CD8-positive, alpha-beta memory T cell (primary cell): Measurements from ENCODE around the gene SNTB2. TPM values are rescaled to one million over a fixed set of nuclear protein-coding genes. Genes with fewer than 3 reads are reported as not detected.

ENCODE experiments used
- CTCF ChIA-PET: fragments of 350-600 bp; sonication (Branson Sonifier 250); formaldehyde crosslinking; loops from one replicate; lab custom pipeline; 2021; ENCODE audit warnings: antibody characterized with exemption; lab: Charles Lee
- POLR2A ChIA-PET: fragments of 350-600 bp; sonication (Branson Sonifier 250); formaldehyde crosslinking; loops from one replicate; lab custom pipeline; 2021; ENCODE audit warnings: antibody characterized with exemption; lab: Charles Lee
- DNase-seq, 5 donors: peaks; one replicate each; pipeline versions ENCODE4 v3.0.0 to v3.0.0-alpha.2; 2020 to 2022; ENCODE audit warnings: mixed read lengths in 1 of 5
- H3K27ac ChIP-seq: one replicate; pipeline ENCODE4 v1.7.0; 2013; ENCODE audit warnings: low read depth, mild to moderate bottlenecking, low read length, moderate library complexity
- H3K27me3 ChIP-seq: 2 replicates; pipeline ENCODE4 v1.7.0; 2013; ENCODE audit warnings: low read length, mild to moderate bottlenecking; ENCODE audit not compliant: insufficient read depth, poor library complexity, severe bottlenecking
- H3K36me3 ChIP-seq: 2 replicates; pipeline ENCODE4 v1.7.0; 2013; ENCODE audit warnings: mild to moderate bottlenecking, low read length, moderate library complexity; ENCODE audit not compliant: insufficient read depth
- H3K4me1 ChIP-seq: 2 replicates; pipeline ENCODE4 v1.7.0; 2013; ENCODE audit warnings: mild to moderate bottlenecking, low read length, moderate library complexity; ENCODE audit not compliant: insufficient read depth
- H3K4me3 ChIP-seq: 2 replicates; pipeline ENCODE4 v1.7.0; 2013; ENCODE audit warnings: mild to moderate bottlenecking, low read length
- H3K9me3 ChIP-seq: 2 replicates; pipeline ENCODE4 v1.7.0; 2013; ENCODE audit warnings: mild to moderate bottlenecking, low read length
- H3K27ac Mint-ChIP-seq, 8 donors: one replicate each; pipeline ENCODE4 v1.8.0; 2020 to 2021; ENCODE audit warnings: mixed read lengths in 8 of 8, mild to moderate bottlenecking in 6 of 8, inconsistent platforms in 3 of 8, moderate library complexity in 3 of 8
- H3K27me3 Mint-ChIP-seq, 2 donors: one replicate each; pipeline ENCODE4 v1.8.0; 2020 to 2021; ENCODE audit warnings: mixed read lengths in 2 of 2, mild to moderate bottlenecking in 1 of 2, moderate library complexity in 1 of 2
- H3K36me3 Mint-ChIP-seq, 3 donors: one replicate each; pipeline ENCODE4 v1.8.0; 2020 to 2021; ENCODE audit warnings: mixed read lengths in 3 of 3, inconsistent platforms in 1 of 3, mild to moderate bottlenecking in 1 of 3
- H3K4me1 Mint-ChIP-seq, 3 donors: one replicate each; pipeline ENCODE4 v1.8.0; 2020 to 2021; ENCODE audit warnings: mixed read lengths in 3 of 3, inconsistent platforms in 1 of 3, mild to moderate bottlenecking in 1 of 3
- H3K4me3 Mint-ChIP-seq, 7 donors: one replicate each; pipeline ENCODE4 v1.8.0; 2020 to 2021; ENCODE audit warnings: mixed read lengths in 7 of 7, mild to moderate bottlenecking in 6 of 7, moderate library complexity in 4 of 7, inconsistent platforms in 2 of 7
- H3K9me3 Mint-ChIP-seq, 5 donors: one replicate each; pipeline ENCODE4 v1.8.0; 2020 to 2022; ENCODE audit warnings: mixed read lengths in 5 of 5, mild to moderate bottlenecking in 3 of 5, moderate library complexity in 2 of 5, inconsistent platforms in 1 of 5
- polyA plus RNA-seq: library from polyadenylated mRNA; unstranded; fragments of 300-500 nt; fragmentation: Illumina TruSeq; gene quantifications from one replicate; pipeline ENCODE4 v1.2.3, GENCODE V29; 2021
- total RNA-seq, 2 experiments: library from RNA; stranded (reverse); gene quantifications; one replicate each; pipeline ENCODE4 v1.2.3, GENCODE V29; 2021

SNTB2 gene
- total and polyA plus RNA-seq, 3 experiments from 2014 or later: 13.6 to 28.2 (median 14.9) TPM

- Mint-ChIP-seq H3K4me3 (no peak overlapping the region), H3K27me3 (no peaks in the 10 kb centered on the region), H3K27ac (peak overlapping the region in 4 of 8 donors; percentile 30 to 72 (median 44)), H3K4me1 (peaks cover 19 to 34% (median 28%) of the 10 kb centered on the region in 3 donors), H3K9me3 (no peaks in the 10 kb centered on the region), H3K36me3 (peaks cover 0 to 75% (median 8%) of the 10 kb centered on the region in 3 donors)
- peaks cover 6% of the 10 kb centered on the region for H3K4me1 ChIP-seq
- CTCF ChIA-PET: interaction anchor here (0.9 kb wide), 1 partner anchor 454 kb away, joined by 3 read pairs; no protein-coding TSS in a partner anchor
- H3K9me3 ChIP-seq: no peaks in the 10 kb centered on the region
- H3K4me3 ChIP-seq: no peak overlapping the region
- POLR2A ChIA-PET: no interaction called here
- no peak overlapping the region for H3K27ac ChIP-seq
- peaks cover 51% of the 10 kb centered on the region for H3K36me3 ChIP-seq
- DNase-seq: no peak
- H3K27me3 ChIP-seq: no peaks in the 10 kb centered on the region
These were observed 128.7 kb downstream of the SNTB2 start for GRCh38 chr16:69315486-69316311.

GRCh38 chr16:69316595-69317034, 129.7 kb downstream of the SNTB2 start:
- H3K36me3 ChIP-seq: peaks cover 61% of the 10 kb centered on the region
- no peak overlapping the region for H3K4me3 Mint-ChIP-seq
- no peaks in the 10 kb centered on the region for H3K9me3 ChIP-seq
- no peak for DNase-seq
- H3K9me3 Mint-ChIP-seq: no peaks in the 10 kb centered on the region
- H3K4me1 ChIP-seq: peaks cover 5% of the 10 kb centered on the region
- H3K27ac ChIP-seq: no peak overlapping the region
- no peak overlapping the region for H3K4me3 ChIP-seq
- peaks cover 19 to 33% (median 25%) of the 10 kb centered on the region in 3 donors for H3K4me1 Mint-ChIP-seq
- peaks cover 3 to 83% (median 11%) of the 10 kb centered on the region in 3 donors for H3K36me3 Mint-ChIP-seq
- H3K27me3 ChIP-seq: no peaks in the 10 kb centered on the region
- POLR2A ChIA-PET: no interaction called here
- CTCF ChIA-PET: interaction anchor here (1.0 kb wide), 1 partner anchor 22 kb away, joined by 3 read pairs; no protein-coding TSS in a partner anchor
- H3K27me3 Mint-ChIP-seq: no peaks in the 10 kb centered on the region
- H3K27ac Mint-ChIP-seq: no peak overlapping the region

- POLR2A ChIA-PET: interaction anchor here (0.7 kb wide), 1 partner anchor 10 kb away, joined by 4 read pairs; no protein-coding TSS in a partner anchor
- H3K4me1 Mint-ChIP-seq: peaks cover 9 to 24% (median 14%) of the 10 kb centered on the region in 3 donors
- Histone ChIP-seq H3K27ac (no peak overlapping the region), H3K4me1 (peaks cover 4% of the 10 kb centered on the region), H3K4me3 (no peak overlapping the region), H3K36me3 (peaks cover 68% of the 10 kb centered on the region), H3K9me3 (no peaks in the 10 kb centered on the region), H3K27me3 (no peaks in the 10 kb centered on the region)
- no peaks in the 10 kb centered on the region for H3K9me3 Mint-ChIP-seq
- no peak for DNase-seq
- CTCF ChIA-PET: no interaction called here
- H3K4me3 Mint-ChIP-seq: peak overlapping the region in 1 of 7 donors; percentile 34
- H3K27ac Mint-ChIP-seq: no peak overlapping the region
- H3K27me3 Mint-ChIP-seq: no peaks in the 10 kb centered on the region
- peaks cover 4 to 91% (median 11%) of the 10 kb centered on the region in 3 donors for H3K36me3 Mint-ChIP-seq
These were observed 131.4 kb downstream of the SNTB2 start for GRCh38 chr16:69318177-69318910.

GRCh38 chr16:69318911-69319289, 131.9 kb downstream of the SNTB2 start:
- Histone ChIP-seq H3K4me3 (no peak overlapping the region), H3K9me3 (no peaks in the 10 kb centered on the region), H3K27ac (no peak overlapping the region), H3K27me3 (no peaks in the 10 kb centered on the region), H3K4me1 (no peaks in the 10 kb centered on the region), H3K36me3 (peaks cover 68% of the 10 kb centered on the region)
- H3K4me3 Mint-ChIP-seq: no peak overlapping the region
- POLR2A ChIA-PET: no interaction called here
- peaks cover 4 to 19% (median 8%) of the 10 kb centered on the region in 3 donors for H3K4me1 Mint-ChIP-seq
- DNase-seq: no peak
- no peaks in the 10 kb centered on the region for H3K9me3 Mint-ChIP-seq
- H3K36me3 Mint-ChIP-seq: peaks cover 4 to 91% (median 11%) of the 10 kb centered on the region in 3 donors
- no peaks in the 10 kb centered on the region for H3K27me3 Mint-ChIP-seq
- CTCF ChIA-PET: no interaction called here
- no peak overlapping the region for H3K27ac Mint-ChIP-seq

GRCh38 chr16:69319381-69319780, 132.4 kb downstream of the SNTB2 start:
- Mint-ChIP-seq H3K9me3 (no peaks in the 10 kb centered on the region), H3K36me3 (peaks cover 4 to 91% (median 11%) of the 10 kb centered on the region in 3 donors), H3K27me3 (no peaks in the 10 kb centered on the region), H3K27ac (peak overlapping the region in 2 of 8 donors; percentile 40 to 48), H3K4me3 (no peak overlapping the region), H3K4me1 (peaks cover 1 to 14% (median 3%) of the 10 kb centered on the region in 3 donors)
- H3K4me3 ChIP-seq: no peak overlapping the region
- POLR2A ChIA-PET: no interaction called here
- peaks cover 67% of the 10 kb centered on the region for H3K36me3 ChIP-seq
- CTCF ChIA-PET: no interaction called here
- no peaks in the 10 kb centered on the region for H3K9me3 ChIP-seq
- no peak for DNase-seq
- no peak overlapping the region for H3K27ac ChIP-seq
- no peaks in the 10 kb centered on the region for H3K27me3 ChIP-seq
- no peaks in the 10 kb centered on the region for H3K4me1 ChIP-seq

GRCh38 chr16:69319826-69320739, 133.1 kb downstream of the SNTB2 start:
- no peak overlapping the region for H3K27ac ChIP-seq
- no peak for DNase-seq
- H3K4me1 ChIP-seq: no peaks in the 10 kb centered on the region
- Mint-ChIP-seq H3K27ac (peak overlapping the region in 2 of 8 donors; percentile 40 to 48), H3K36me3 (peaks cover 4 to 93% (median 11%) of the 10 kb centered on the region in 3 donors), H3K4me1 (peaks cover 0 to 11% (median 4%) of the 10 kb centered on the region in 3 donors), H3K4me3 (no peak overlapping the region), H3K27me3 (no peaks in the 10 kb centered on the region), H3K9me3 (no peaks in the 10 kb centered on the region)
- peaks cover 63% of the 10 kb centered on the region for H3K36me3 ChIP-seq
- H3K27me3 ChIP-seq: no peaks in the 10 kb centered on the region
- POLR2A ChIA-PET: no interaction called here
- CTCF ChIA-PET: no interaction called here
- no peak overlapping the region for H3K4me3 ChIP-seq
- no peaks in the 10 kb centered on the region for H3K9me3 ChIP-seq

GRCh38 chr16:69320740-69321073, 133.7 kb downstream of the SNTB2 start:
- peaks cover 4 to 93% (median 9%) of the 10 kb centered on the region in 3 donors for H3K36me3 Mint-ChIP-seq
- no peak overlapping the region for H3K4me3 Mint-ChIP-seq
- H3K27me3 Mint-ChIP-seq: no peaks in the 10 kb centered on the region
- peaks cover 61% of the 10 kb centered on the region for H3K36me3 ChIP-seq
- H3K4me1 ChIP-seq: no peaks in the 10 kb centered on the region
- H3K9me3 ChIP-seq: no peaks in the 10 kb centered on the region
- no peak overlapping the region for H3K4me3 ChIP-seq
- ChIA-PET POLR2A (no interaction called here), CTCF (no interaction called here)
- peak overlapping the region in 1 of 8 donors; percentile 60 for H3K27ac Mint-ChIP-seq
- no peaks in the 10 kb centered on the region for H3K27me3 ChIP-seq
- no peaks in the 10 kb centered on the region for H3K9me3 Mint-ChIP-seq
- DNase-seq: no peak
- H3K4me1 Mint-ChIP-seq: peaks cover 1 to 14% (median 6%) of the 10 kb centered on the region in 3 donors
- no peak overlapping the region for H3K27ac ChIP-seq
